ENCODE measurements around the gene SEC22A. TPM values are rescaled to one million over a fixed set of nuclear protein-coding genes. Genes with fewer than 3 reads are reported as not detected.

SEC22A gene
- total and polyA plus RNA-seq, 2 of the 8 experiments (the other 6 are each of a cell fraction or from before 2014, with no cell fraction given) = 10.6 to 17.1 TPM

- TF ChIP-seq ATF2 (IDR thresholded peaks at IDR 0.05; ENCODE audit: low read length) (no peak), CHD1 (IDR thresholded peaks at IDR 0.05; ENCODE audit: low read depth, low read length) (no peak)
These were observed 41.7 kb upstream of the SEC22A start (continued) for GRCh38 chr3:123159926-123160635.
